K562 (cell line): Measurements from ENCODE around the gene CCDC88C. TPM values are rescaled to one million over a fixed set of nuclear protein-coding genes. Genes with fewer than 3 reads are reported as not detected.
A peak's percentile ranks its signal among the peaks of the same experiment; 100 is the strongest.

Experiments used
- ARID1B ChIP-seq: fragments of 450-650 bp; IDR thresholded peaks from 2 replicates; pipeline ENCODE4 v1.6.1; 2016; ENCODE audit warnings: antibody characterized with exemption, mild to moderate bottlenecking, inconsistent platforms
- CCAR2 ChIP-seq: fragments of 200-400 bp; formaldehyde crosslinking; IDR thresholded peaks from 2 replicates; pipeline ENCODE4 v1.6.1; 2017; ENCODE audit warnings: mild to moderate bottlenecking, low read depth, low read length
- DPF2 ChIP-seq: fragments of 450-650 bp; IDR thresholded peaks from 2 replicates; pipeline ENCODE4 v1.6.1; 2016
- EHMT2 ChIP-seq: fragments of 450-650 bp; IDR thresholded peaks from 2 replicates; pipeline ENCODE4 v1.6.1; 2018; ENCODE audit warnings: antibody characterized with exemption
- GATA2 ChIP-seq: sonication (generic); formaldehyde crosslinking; IDR thresholded peaks from 2 replicates; pipeline ENCODE4 v1.4.0; 2020; ENCODE audit warnings: mild to moderate bottlenecking, missing genetic modification reagents
- GATAD2B ChIP-seq: fragments of 450-650 bp; IDR thresholded peaks from 2 replicates; pipeline ENCODE4 v1.6.1; 2017; ENCODE audit warnings: mild to moderate bottlenecking, borderline replicate concordance
- MAFK ChIP-seq: IDR thresholded peaks from 2 replicates; pipeline ENCODE4 v1.6.1; 2011; ENCODE audit warnings: low read length, improper control_type of control experiment
- MLLT1 ChIP-seq, 2 experiments: fragments of 450-650 bp; IDR thresholded peaks; 2 replicates each; pipeline ENCODE4 v1.6.1; 2016
- MYC ChIP-seq, 2 experiments: fragments of 250-450 bp in 1 of 2; sonication (Bioruptor Pico) in 1 of 2; IDR thresholded peaks; 2 replicates each; pipeline versions ENCODE4 v1.5.1 to v1.6.1; 2012 to 2021; ENCODE audit warnings: low read depth in 2 of 2, borderline replicate concordance in 1 of 2, improper control_type of control experiment in 1 of 2, low read length in 1 of 2, mild to moderate bottlenecking in 1 of 2, moderate library complexity in 1 of 2
- NFE2 ChIP-seq: IDR thresholded peaks from 2 replicates; pipeline ENCODE4 v1.6.1; 2014; ENCODE audit warnings: antibody characterized with exemption, low read depth
- NRF1 ChIP-seq, 2 experiments: fragments of 450-650 bp; IDR thresholded peaks in 1 of 2; conservative IDR thresholded peaks in 1 of 2; 2 replicates each; pipeline ENCODE4 v1.6.1; 2014; ENCODE audit warnings: mild to moderate bottlenecking in 2 of 2
- RCOR1 ChIP-seq, 2 experiments: IDR thresholded peaks; 2 replicates each; pipeline ENCODE4 v1.6.1; 2012; ENCODE audit warnings: low read depth in 2 of 2, low read length in 2 of 2, borderline replicate concordance in 1 of 2, improper control_type of control experiment in 1 of 2
- RNF2 ChIP-seq: sonication (generic); IDR thresholded peaks from 2 replicates; pipeline ENCODE4 v1.6.1; 2016
- TCF3 ChIP-seq: sonication (generic); formaldehyde crosslinking; IDR thresholded peaks from 2 replicates; pipeline ENCODE4 v1.4.0; 2020; ENCODE audit warnings: mild to moderate bottlenecking, missing genetic modification reagents
- TOE1 ChIP-seq, 2 experiments: fragments of 450-650 bp in 1 of 2; sonication (generic) in 1 of 2; formaldehyde crosslinking in 1 of 2; IDR thresholded peaks; 2 replicates each; pipeline versions ENCODE4 v1.7.1 to v1.8.0; 2016 to 2022; ENCODE audit warnings: borderline replicate concordance in 2 of 2, mild to moderate bottlenecking in 2 of 2, antibody characterized with exemption in 1 of 2, inconsistent platforms in 1 of 2, low read depth in 1 of 2, missing genetic modification reagents in 1 of 2, moderate library complexity in 1 of 2
- TRIM24 ChIP-seq, 2 experiments: fragments of 450-650 bp; IDR thresholded peaks; 2 replicates each; pipeline ENCODE4 v1.6.1; 2016
- polyA plus RNA-seq, 8 experiments: library from polyadenylated mRNA; depleted of rRNA in 4 of 8; stranded (reverse) in 5 of 8; unstranded in 3 of 8; fragments of >200 nt; fragmentation: Nextera tagmentation in 2 of 8; fragmentation: Illumina TruSeq in 1 of 8; extraction: Ambion mirVana in 2 of 8; extraction: Trizol in 1 of 8; gene quantifications; 2 replicates each; pipeline versions ENCODE4 v1.2.1 to v1.2.3, GENCODE V29; 2011 to 2014; ENCODE audit warnings: inconsistent platforms in 1 of 8, missing spikeins in 1 of 8
- total RNA-seq, 7 experiments: library from RNA; depleted of rRNA in 6 of 7; stranded (reverse); fragments of >200 nt in 6 of 7; fragmentation: Illumina TruSeq in 2 of 7; extraction: Trizol in 2 of 7; gene quantifications; 2 replicates each; pipeline versions ENCODE4 v1.2.1 to v1.2.3, GENCODE V29; 2011 to 2021; ENCODE audit warnings: low replicate concordance in 1 of 7
- TF ChIP-seq, protein P1 (sequence below), 2 experiments: fragments of 450-650 bp; formaldehyde crosslinking in 1 of 2; IDR thresholded peaks; 2 replicates each; pipeline versions ENCODE4 v1.4.0 to v1.6.1; 2014 to 2020; ENCODE audit warnings: mild to moderate bottlenecking in 2 of 2, borderline replicate concordance in 1 of 2, low read depth in 1 of 2

The CCDC88C gene
- total and polyA plus RNA-seq, 9 of the 15 experiments (the other 6 are each of a cell fraction or from before 2014, with no cell fraction given) = 0.62 to 22.5 (median 10.7) TPM

GRCh38 chr14:91381801-91382670, 35.6 kb downstream of the CCDC88C start (continued):
- TF ChIP-seq, protein P1, sequence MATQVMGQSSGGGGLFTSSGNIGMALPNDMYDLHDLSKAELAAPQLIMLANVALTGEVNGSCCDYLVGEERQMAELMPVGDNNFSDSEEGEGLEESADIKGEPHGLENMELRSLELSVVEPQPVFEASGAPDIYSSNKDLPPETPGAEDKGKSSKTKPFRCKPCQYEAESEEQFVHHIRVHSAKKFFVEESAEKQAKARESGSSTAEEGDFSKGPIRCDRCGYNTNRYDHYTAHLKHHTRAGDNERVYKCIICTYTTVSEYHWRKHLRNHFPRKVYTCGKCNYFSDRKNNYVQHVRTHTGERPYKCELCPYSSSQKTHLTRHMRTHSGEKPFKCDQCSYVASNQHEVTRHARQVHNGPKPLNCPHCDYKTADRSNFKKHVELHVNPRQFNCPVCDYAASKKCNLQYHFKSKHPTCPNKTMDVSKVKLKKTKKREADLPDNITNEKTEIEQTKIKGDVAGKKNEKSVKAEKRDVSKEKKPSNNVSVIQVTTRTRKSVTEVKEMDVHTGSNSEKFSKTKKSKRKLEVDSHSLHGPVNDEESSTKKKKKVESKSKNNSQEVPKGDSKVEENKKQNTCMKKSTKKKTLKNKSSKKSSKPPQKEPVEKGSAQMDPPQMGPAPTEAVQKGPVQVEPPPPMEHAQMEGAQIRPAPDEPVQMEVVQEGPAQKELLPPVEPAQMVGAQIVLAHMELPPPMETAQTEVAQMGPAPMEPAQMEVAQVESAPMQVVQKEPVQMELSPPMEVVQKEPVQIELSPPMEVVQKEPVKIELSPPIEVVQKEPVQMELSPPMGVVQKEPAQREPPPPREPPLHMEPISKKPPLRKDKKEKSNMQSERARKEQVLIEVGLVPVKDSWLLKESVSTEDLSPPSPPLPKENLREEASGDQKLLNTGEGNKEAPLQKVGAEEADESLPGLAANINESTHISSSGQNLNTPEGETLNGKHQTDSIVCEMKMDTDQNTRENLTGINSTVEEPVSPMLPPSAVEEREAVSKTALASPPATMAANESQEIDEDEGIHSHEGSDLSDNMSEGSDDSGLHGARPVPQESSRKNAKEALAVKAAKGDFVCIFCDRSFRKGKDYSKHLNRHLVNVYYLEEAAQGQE (IDR thresholded peaks at IDR 0.05; ENCODE audit: borderline replicate concordance) = peak; percentile 57
- TF ChIP-seq, protein P1 (CRISPR knock-in tag; IDR thresholded peaks at IDR 0.05; ENCODE audit: low read depth) = no peak
- TF ChIP-seq GATA2 (CRISPR knock-in tag) = peak; percentile 23; the same call in 1 of the 2 replicates
- 0 out of 2 replicates have a peak, but pooled peaks have one; percentile 14 for TF ChIP-seq TCF3 (CRISPR knock-in tag)
- TF ChIP-seq RNF2 = no peak
- peak; percentile 48; the same call in 1 of the 2 replicates for TF ChIP-seq MAFK
- peak; percentile 52; the same call in 1 of the 2 replicates for TF ChIP-seq DPF2
- no peak for TF ChIP-seq CCAR2
- TF ChIP-seq RCOR1 (IDR thresholded peaks at IDR 0.05; ENCODE audit: borderline replicate concordance in 1 of 2, low read depth in 2 of 2, low read length in 2 of 2) = 0 out of 4 replicates have a peak, but pooled peaks of 1 of the 2 experiments have one; percentile 12
- peak; percentile 30 for TF ChIP-seq ARID1B
- TF ChIP-seq EHMT2 = peak; percentile 45; the same call in 1 of the 2 replicates
- peak; percentile 50 for TF ChIP-seq MYC (IDR thresholded peaks at IDR 0.05; ENCODE audit: low read depth, low read length)
- no peak for TF ChIP-seq MYC (CRISPR knock-in tag; IDR thresholded peaks at IDR 0.05; ENCODE audit: borderline replicate concordance, low read depth)
- peak; percentile 87 for TF ChIP-seq NFE2
- TF ChIP-seq MLLT1 (IDR thresholded peaks at IDR 0.05) = peak in 1 of 2 experiments; percentile 98; a peak in 2 of 4 replicates
- no peak for TF ChIP-seq GATAD2B
- 0 out of 4 replicates have a peak, but pooled peaks of 1 of the 2 experiments have one; percentile 14 for TF ChIP-seq NRF1 (conservative IDR thresholded peaks at IDR 0.05 in 1 of 2, IDR thresholded peaks at IDR 0.05 in 1 of 2)
- peak; percentile 30; the same call in 1 of the 2 replicates for TF ChIP-seq TOE1 (IDR thresholded peaks at IDR 0.05; ENCODE audit: borderline replicate concordance)
- no peak for TF ChIP-seq TOE1 (CRISPR knock-in tag; IDR thresholded peaks at IDR 0.05; ENCODE audit: borderline replicate concordance, low read depth)
- TF ChIP-seq TRIM24 (IDR thresholded peaks at IDR 0.05) = 0 out of 4 replicates have a peak, but pooled peaks of 1 of the 2 experiments have one; percentile 13
